Neural progenitor cell (in vitro differentiated cells): Measurements from ENCODE around the gene ATP11A.

ENCODE experiments used
- EZH2 ChIP-seq: fragments of 200-600 bp; sonication (generic); IDR thresholded peaks from 2 replicates; pipeline ENCODE4 v1.6.1; 2017; ENCODE audit warnings: antibody characterized with exemption, mild to moderate bottlenecking, moderate library complexity
- TF ChIP-seq, protein P1 (sequence below): fragments of 200-600 bp; sonication (generic); IDR thresholded peaks from 2 replicates; pipeline ENCODE4 v1.5.1; 2017; ENCODE audit warnings: antibody characterized with exemption, mild to moderate bottlenecking

DNA sequence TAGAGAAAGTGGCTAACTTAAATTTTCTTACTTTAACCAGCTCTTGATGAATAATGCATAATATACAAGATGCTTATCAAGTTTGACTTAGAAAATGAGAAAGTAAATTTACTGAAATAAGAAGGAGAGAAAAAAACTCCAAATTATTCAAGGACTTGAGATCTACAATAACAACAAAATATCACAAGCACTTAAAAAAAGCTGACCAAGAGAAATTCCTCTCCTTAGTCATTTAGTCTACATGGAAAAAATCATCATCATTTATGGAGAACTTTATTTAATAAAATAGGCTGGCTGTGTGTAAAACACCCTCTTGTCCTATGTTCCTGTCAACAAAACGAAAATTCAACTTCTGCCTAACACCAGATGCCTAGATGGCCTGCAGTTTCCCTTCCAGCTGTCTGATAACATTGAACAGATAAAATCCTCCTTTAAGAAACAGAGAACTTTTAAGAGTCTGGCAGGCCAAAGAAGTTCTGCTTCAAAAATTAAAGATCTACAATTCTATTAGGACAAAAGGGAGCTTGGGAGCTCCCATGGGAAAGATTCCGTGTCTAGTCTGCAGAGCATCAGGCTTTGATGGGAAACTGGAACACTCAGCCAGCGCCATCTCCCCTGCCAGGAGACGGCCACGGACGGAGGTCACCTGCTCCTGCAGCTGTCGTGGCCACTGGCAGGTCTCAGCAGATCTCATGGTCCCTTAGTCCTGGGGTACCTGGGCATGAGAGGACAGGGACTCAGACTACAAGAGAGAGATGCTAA, 37.9 kb upstream of the ATP11A start:
- TF ChIP-seq, protein P1, sequence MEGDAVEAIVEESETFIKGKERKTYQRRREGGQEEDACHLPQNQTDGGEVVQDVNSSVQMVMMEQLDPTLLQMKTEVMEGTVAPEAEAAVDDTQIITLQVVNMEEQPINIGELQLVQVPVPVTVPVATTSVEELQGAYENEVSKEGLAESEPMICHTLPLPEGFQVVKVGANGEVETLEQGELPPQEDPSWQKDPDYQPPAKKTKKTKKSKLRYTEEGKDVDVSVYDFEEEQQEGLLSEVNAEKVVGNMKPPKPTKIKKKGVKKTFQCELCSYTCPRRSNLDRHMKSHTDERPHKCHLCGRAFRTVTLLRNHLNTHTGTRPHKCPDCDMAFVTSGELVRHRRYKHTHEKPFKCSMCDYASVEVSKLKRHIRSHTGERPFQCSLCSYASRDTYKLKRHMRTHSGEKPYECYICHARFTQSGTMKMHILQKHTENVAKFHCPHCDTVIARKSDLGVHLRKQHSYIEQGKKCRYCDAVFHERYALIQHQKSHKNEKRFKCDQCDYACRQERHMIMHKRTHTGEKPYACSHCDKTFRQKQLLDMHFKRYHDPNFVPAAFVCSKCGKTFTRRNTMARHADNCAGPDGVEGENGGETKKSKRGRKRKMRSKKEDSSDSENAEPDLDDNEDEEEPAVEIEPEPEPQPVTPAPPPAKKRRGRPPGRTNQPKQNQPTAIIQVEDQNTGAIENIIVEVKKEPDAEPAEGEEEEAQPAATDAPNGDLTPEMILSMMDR: no peak
- TF ChIP-seq EZH2: no peak
